Caco-2 (cell line): ENCODE data around the gene RBM47. TPM values are rescaled to one million over a fixed set of nuclear protein-coding genes. Genes with fewer than 3 reads are reported as not detected.

Experiments
- BruUV-seq: library from RNA; stranded (reverse); fragments of 400-500 nt; replicated peaks from 2 replicates; lab custom pipeline; 2021; lab: Mats Ljungman, UMichigan
- CTCF ChIA-PET: fragments of 300-600 bp; sonication (Branson Sonifier 250); formaldehyde crosslinking; loops from one replicate; lab custom pipeline; 2022; ENCODE audit warnings: antibody characterized with exemption; lab: Charles Lee
- POLR2A ChIA-PET: fragments of 300-600 bp; sonication (Branson Sonifier 250); formaldehyde crosslinking; loops from one replicate; lab custom pipeline; 2022; ENCODE audit warnings: antibody characterized with exemption; lab: Charles Lee
- DNase-seq, 2 experiments: peaks; one replicate each; pipeline versions ENCODE4 v3.0.0 to v3.0.0-alpha.2; 2020 to 2022
- H3K27me3 ChIP-seq: replicated peaks from 2 replicates; pipeline ENCODE4 v1.6.0; 2011; ENCODE audit warnings: low read length; ENCODE audit not compliant: control insufficient read depth, insufficient read depth
- H3K36me3 ChIP-seq: 2 replicates; pipeline ENCODE4 v1.5.1; 2011; ENCODE audit warnings: low read length; ENCODE audit not compliant: control insufficient read depth, insufficient read depth
- H3K4me1 ChIP-seq: fragments of 250-450 bp; sonication (Bioruptor Pico); 2 replicates; pipeline ENCODE4 v1.5.1; 2020; ENCODE audit warnings: mild to moderate bottlenecking
- H3K4me3 ChIP-seq: 2 replicates; pipeline ENCODE4 v1.5.1; 2011; ENCODE audit warnings: low read depth, mild to moderate bottlenecking, control low read depth, low read length
- H3K9me3 ChIP-seq: fragments of 250-450 bp; sonication (Bioruptor Pico); 2 replicates; pipeline ENCODE4 v1.5.1; 2020; ENCODE audit warnings: mild to moderate bottlenecking, moderate library complexity
- H3K27ac Mint-ChIP-seq: one replicate; pipeline ENCODE4 v1.8.0; 2022; ENCODE audit warnings: mixed read lengths; ENCODE audit not compliant: unreplicated experiment
- H3K27me3 Mint-ChIP-seq: one replicate; pipeline ENCODE4 v1.8.0; 2022; ENCODE audit warnings: mixed read lengths; ENCODE audit not compliant: insufficient read depth, unreplicated experiment
- H3K36me3 Mint-ChIP-seq: one replicate; pipeline ENCODE4 v1.8.0; 2022; ENCODE audit warnings: mild to moderate bottlenecking, mixed read lengths; ENCODE audit not compliant: insufficient read depth, unreplicated experiment
- H3K4me1 Mint-ChIP-seq: one replicate; pipeline ENCODE4 v1.8.0; 2022; ENCODE audit warnings: low read depth, mixed read lengths; ENCODE audit not compliant: unreplicated experiment
- H3K4me3 Mint-ChIP-seq: one replicate; pipeline ENCODE4 v1.8.0; 2022; ENCODE audit warnings: mild to moderate bottlenecking, moderate library complexity, mixed read lengths; ENCODE audit not compliant: unreplicated experiment
- H3K9me3 Mint-ChIP-seq: one replicate; pipeline ENCODE4 v1.8.0; 2022; ENCODE audit warnings: mixed read lengths; ENCODE audit not compliant: unreplicated experiment
- intact Hi-C: fragments of 100-400 bp; cut with micrococcal nuclease; formaldehyde crosslinking; loops from one replicate; pipeline ENCODE4 v1.10.0; 2022; ENCODE audit not compliant: unreplicated experiment
- total RNA-seq: library from RNA; stranded (reverse); gene quantifications from 2 replicates; pipeline ENCODE4 v1.2.3, GENCODE V29; 2022
- TF ChIP-seq, protein P1 (sequence below), 2 experiments: fragments of 200-600 bp in 1 of 2; IDR thresholded peaks; 1 replicate in 1 of 2; 2 replicates in 1 of 2; pipeline versions ENCODE4 v1.5.1 to v1.8.0; 2011 to 2022; ENCODE audit warnings: antibody characterized with exemption in 1 of 2, control low read depth in 1 of 2, inconsistent platforms in 1 of 2, low read depth in 1 of 2, low read length in 1 of 2, mild to moderate bottlenecking in 1 of 2, moderate library complexity in 1 of 2; ENCODE audit not compliant: insufficient read depth in 1 of 2, severe bottlenecking in 1 of 2, unreplicated experiment in 1 of 2

Gene RBM47
- total RNA-seq, 1 experiment from 2014 or later = 62.1 TPM

DNA sequence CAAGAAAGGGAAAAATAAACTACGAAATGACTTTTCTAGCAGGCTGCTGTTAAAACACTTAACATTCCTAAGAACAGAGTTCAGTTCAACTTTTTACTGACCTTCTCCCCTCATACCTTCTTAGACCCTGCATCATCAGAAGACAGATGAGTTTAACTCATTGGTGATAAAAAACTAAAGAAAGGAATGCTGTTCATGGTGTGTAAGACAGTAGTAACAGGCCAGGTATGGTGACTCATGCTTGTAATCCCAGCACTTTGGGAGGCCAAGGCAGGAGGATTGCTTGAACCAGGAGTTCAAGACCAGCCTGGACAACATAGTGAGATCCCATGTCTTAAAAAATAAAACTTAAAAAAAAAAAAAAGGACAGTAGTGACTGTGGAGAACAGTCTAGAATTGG, 16.2 kb downstream of the RBM47 start:
- peaks cover 6% of the 10 kb centered on the region for H3K36me3 Mint-ChIP-seq
- H3K4me3 ChIP-seq = no peak overlapping the region
- DNase-seq = no peak
- H3K4me1 ChIP-seq = 0 out of 2 replicates have a peak, but pooled peaks cover 10% of the 10 kb centered on the region
- no peak overlapping the region for H3K4me3 Mint-ChIP-seq
- no peaks in the 10 kb centered on the region for H3K36me3 ChIP-seq
- H3K27ac Mint-ChIP-seq = no peak overlapping the region
- intact Hi-C loops = no loop called here
- H3K4me1 Mint-ChIP-seq = no peaks in the 10 kb centered on the region
- ChIA-PET CTCF (no interaction called here), POLR2A (interaction anchor here (1.0 kb wide), 1 partner anchor 36 kb away, joined by 3 read pairs; no protein-coding TSS in a partner anchor)
- H3K9me3 ChIP-seq = no peaks in the 10 kb centered on the region
- TF ChIP-seq, protein P1, sequence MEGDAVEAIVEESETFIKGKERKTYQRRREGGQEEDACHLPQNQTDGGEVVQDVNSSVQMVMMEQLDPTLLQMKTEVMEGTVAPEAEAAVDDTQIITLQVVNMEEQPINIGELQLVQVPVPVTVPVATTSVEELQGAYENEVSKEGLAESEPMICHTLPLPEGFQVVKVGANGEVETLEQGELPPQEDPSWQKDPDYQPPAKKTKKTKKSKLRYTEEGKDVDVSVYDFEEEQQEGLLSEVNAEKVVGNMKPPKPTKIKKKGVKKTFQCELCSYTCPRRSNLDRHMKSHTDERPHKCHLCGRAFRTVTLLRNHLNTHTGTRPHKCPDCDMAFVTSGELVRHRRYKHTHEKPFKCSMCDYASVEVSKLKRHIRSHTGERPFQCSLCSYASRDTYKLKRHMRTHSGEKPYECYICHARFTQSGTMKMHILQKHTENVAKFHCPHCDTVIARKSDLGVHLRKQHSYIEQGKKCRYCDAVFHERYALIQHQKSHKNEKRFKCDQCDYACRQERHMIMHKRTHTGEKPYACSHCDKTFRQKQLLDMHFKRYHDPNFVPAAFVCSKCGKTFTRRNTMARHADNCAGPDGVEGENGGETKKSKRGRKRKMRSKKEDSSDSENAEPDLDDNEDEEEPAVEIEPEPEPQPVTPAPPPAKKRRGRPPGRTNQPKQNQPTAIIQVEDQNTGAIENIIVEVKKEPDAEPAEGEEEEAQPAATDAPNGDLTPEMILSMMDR (IDR thresholded peaks at IDR 0.05; ENCODE audit: insufficient read depth in 1 of 2, low read depth in 1 of 2, low read length in 1 of 2, severe bottlenecking in 1 of 2, unreplicated experiment in 1 of 2) = no peak
- no peaks in the 10 kb centered on the region for H3K9me3 Mint-ChIP-seq
- no peaks in the 10 kb centered on the region; the same call in 1 of the 2 replicates for H3K27me3 ChIP-seq
- no TSS peak for BruUV-seq
- no peaks in the 10 kb centered on the region for H3K27me3 Mint-ChIP-seq

DNA sequence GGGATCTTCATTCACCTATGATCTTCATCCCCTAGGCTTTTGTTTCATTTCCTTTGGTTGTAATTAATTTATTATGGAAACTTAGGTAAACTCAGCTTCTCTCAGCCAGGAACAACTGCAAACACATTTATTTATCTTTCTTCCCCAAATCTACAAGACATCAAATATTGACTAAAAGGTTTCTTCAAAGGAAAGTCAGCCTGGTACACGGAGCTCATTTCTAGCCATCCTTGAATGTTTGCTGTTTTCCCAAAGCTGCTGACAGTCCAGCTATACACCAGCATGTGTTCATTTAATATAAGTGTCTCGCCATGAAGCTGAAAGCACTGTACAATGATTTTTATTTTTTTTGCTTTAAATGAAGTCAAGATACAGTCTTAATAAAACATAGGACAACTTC, 16.8 kb downstream of the RBM47 start:
- Mint-ChIP-seq H3K27me3 (no peaks in the 10 kb centered on the region), H3K9me3 (no peaks in the 10 kb centered on the region), H3K4me3 (no peak overlapping the region), H3K4me1 (no peaks in the 10 kb centered on the region), H3K36me3 (peaks cover 6% of the 10 kb centered on the region), H3K27ac (no peak overlapping the region)
- no peak for DNase-seq
- Histone ChIP-seq H3K27me3 (no peaks in the 10 kb centered on the region; the same call in 1 of the 2 replicates), H3K36me3 (no peaks in the 10 kb centered on the region), H3K4me3 (no peak overlapping the region), H3K9me3 (no peaks in the 10 kb centered on the region), H3K4me1 (0 out of 2 replicates have a peak, but pooled peaks cover 10% of the 10 kb centered on the region)
- CTCF ChIA-PET = no interaction called here
- no TSS peak for BruUV-seq
- TF ChIP-seq, protein P1 (IDR thresholded peaks at IDR 0.05; ENCODE audit: insufficient read depth in 1 of 2, low read depth in 1 of 2, low read length in 1 of 2, severe bottlenecking in 1 of 2, unreplicated experiment in 1 of 2) = no peak
- POLR2A ChIA-PET = interaction anchor here (1.0 kb wide), 1 partner anchor 36 kb away, joined by 3 read pairs; no protein-coding TSS in a partner anchor
- intact Hi-C loops = no loop called here

- Mint-ChIP-seq H3K4me3 (no peak overlapping the region), H3K27ac (no peak overlapping the region), H3K9me3 (no peaks in the 10 kb centered on the region), H3K27me3 (no peaks in the 10 kb centered on the region), H3K4me1 (no peaks in the 10 kb centered on the region), H3K36me3 (peaks cover 6% of the 10 kb centered on the region)
- BruUV-seq = no TSS peak
- TF ChIP-seq, protein P1 (IDR thresholded peaks at IDR 0.05; ENCODE audit: insufficient read depth in 1 of 2, low read depth in 1 of 2, low read length in 1 of 2, severe bottlenecking in 1 of 2, unreplicated experiment in 1 of 2) = no peak
- CTCF ChIA-PET = no interaction called here
- Histone ChIP-seq H3K9me3 (no peaks in the 10 kb centered on the region), H3K4me1 (0 out of 2 replicates have a peak, but pooled peaks cover 10% of the 10 kb centered on the region), H3K4me3 (no peak overlapping the region), H3K27me3 (no peaks in the 10 kb centered on the region; the same call in 1 of the 2 replicates), H3K36me3 (no peaks in the 10 kb centered on the region)
- POLR2A ChIA-PET = interaction anchor here (1.0 kb wide), 1 partner anchor 35 kb away, joined by 3 read pairs; no protein-coding TSS in a partner anchor
- no peak for DNase-seq
- intact Hi-C loops = no loop called here
Measured at GRCh38 chr4:40612283-40612682, 17.4 kb downstream of the RBM47 start.
